MM.1S (cell line): Measurements from ENCODE around the gene NOL4L.

Experiments
- CTCF ChIP-seq: fragments of 300-600 bp; sonication (generic); IDR thresholded peaks from 2 replicates; pipeline ENCODE4 v1.5.1; 2016; ENCODE audit warnings: antibody characterized with exemption, low read length, mixed read lengths
- EZH2 ChIP-seq: fragments of 300-600 bp; sonication (generic); optimal IDR thresholded peaks from 2 replicates; pipeline ENCODE3; 2017; ENCODE audit warnings: low read depth, mild to moderate bottlenecking, antibody characterized with exemption, low read length, mixed read lengths

- TF ChIP-seq CTCF (no peak), EZH2 (no peak)
Measured at GRCh38 chr20:32494483-32495216, 90.5 kb downstream of the NOL4L start.
